NCI-H524 (cell line): ENCODE data around the gene TENT5C.
A peak's percentile ranks its signal among the peaks of the same experiment; 100 is the strongest.

Experiments
- DNase-seq, 2 experiments: peaks; one replicate each; lab custom pipeline; 2025; lab: John Stamatoyannopoulos, UW

TENT5C gene

DNA sequence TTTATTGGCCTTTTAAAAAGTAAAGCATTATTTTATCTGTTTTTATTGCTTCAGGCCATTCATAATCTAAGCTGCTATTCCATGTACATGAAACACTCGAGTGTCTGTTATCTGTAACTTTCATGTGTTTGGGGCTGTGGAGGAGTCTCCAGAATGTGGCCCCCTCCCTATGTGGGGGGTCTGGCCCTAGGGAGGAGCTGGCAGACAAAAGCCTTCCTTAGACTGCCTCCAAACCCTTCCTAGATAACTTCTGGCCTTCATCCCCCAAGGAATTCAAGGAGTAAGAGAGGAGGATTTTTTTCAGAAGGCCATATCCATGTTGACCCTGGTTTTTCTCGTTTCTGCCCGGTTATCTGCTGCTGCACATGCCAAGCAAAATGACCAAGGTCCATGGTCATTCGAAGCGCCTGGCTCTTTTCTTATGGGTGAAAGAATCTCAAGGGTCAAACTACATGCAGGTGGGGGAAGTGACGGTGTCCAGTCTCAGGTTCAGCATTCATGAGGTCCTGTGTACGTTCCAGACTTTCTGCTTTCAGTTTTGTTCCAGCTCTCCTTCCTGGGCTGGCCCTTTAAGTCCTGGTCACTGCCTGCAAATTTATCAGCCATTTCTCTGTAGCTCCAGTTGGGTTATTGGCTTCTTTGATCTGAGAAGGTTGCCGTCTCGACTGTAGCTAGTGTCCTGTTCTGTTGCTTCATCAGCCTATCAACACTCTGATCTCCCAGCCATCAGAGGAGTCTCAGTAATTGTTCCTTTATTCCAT, 8.3 kb downstream of the TENT5C start:
- DNase-seq, result no peak

DNA sequence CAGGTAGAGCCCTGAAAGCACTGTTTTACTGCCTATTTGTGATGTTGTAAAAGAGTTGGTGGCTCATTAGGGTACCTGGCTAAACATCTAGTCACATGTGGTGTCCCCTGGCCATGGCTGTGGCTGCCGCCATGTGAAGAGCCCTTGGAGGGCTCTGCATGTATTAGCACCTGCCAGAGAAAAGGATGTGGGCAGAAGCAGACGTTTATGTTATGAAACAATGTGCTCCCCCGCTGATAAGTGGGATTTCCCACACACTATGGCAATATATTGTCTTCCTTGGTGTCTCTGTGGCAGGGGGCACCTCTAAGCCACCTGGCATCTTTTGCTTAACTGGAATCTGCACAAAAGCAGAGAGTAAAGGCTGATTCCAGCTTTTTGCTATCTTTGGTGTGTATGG, 9.6 kb downstream of the TENT5C start:
- DNase-seq, result peak in 1 of 2 experiments; percentile 38

DNA sequence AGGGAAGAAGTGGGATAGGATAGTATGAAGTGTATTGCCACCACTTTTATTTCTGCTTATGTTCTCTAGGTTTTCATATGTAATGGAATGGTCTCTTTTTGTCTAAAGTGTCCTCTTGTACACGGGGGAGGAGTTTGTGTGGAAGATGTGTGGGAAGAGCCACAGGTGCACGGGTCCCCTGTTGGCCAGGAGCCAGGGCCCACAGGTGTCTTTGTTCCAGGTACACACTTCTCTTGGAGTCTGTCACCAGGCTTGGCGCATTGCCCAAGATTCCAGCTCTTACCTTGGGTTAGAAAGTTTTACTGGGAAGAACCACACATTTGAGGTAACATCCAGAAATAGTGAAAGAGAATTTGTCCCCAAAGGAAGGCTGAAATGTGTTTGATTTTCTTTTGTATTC, 10.5 kb downstream of the TENT5C start:
- no peak for DNase-seq

DNA sequence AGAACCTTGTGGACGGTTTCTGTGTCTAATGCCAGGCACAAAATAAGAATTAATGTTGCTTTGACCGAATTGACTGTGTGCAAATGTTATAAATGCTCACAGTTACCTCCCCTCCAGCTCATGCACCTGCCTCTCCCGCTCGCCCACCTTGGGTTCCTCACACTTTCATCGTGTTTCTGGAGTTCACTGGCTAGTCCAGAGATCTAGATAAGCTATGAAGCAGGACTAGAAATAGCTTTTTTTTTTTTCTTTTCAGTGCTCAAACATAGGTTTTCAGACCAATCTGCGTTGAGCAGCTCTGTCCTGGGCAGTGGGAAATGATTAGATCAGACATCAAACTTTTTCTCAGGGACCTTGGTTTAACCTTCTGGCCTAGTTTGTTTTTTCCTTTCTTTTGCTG, 11.1 kb downstream of the TENT5C start:
- DNase-seq, result no peak

DNA sequence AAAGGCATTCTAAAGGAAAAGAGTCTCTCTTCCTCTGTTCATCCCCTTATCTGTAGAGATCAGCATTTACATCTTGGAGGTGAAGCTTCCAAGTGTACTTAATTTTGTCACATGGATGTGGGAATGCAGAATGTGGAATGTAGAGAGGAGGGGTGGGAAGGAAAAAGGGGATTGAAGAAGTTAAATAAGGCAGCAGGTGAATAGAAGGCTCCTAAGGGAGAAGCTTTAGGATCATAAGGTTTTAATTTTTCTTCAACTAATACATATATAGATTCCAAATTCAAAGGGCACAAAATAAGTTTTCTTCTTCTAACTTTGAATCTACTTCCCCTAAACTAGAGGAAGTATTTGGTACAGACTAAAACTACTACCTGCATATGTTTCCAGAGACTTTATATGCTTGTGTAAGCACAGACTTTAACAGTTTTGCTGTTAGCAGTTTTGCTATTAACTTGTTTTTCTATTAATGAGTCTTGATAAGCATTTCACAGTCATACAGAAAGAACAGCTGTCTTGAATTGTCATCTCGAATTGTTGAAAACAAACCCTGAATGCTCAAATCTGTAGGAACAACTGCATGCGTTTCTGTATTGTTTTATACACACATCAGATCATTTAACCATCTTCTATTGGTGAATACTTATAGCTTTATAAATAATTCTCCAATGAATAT, 12.7 kb downstream of the TENT5C start:
- no peak for DNase-seq

DNA sequence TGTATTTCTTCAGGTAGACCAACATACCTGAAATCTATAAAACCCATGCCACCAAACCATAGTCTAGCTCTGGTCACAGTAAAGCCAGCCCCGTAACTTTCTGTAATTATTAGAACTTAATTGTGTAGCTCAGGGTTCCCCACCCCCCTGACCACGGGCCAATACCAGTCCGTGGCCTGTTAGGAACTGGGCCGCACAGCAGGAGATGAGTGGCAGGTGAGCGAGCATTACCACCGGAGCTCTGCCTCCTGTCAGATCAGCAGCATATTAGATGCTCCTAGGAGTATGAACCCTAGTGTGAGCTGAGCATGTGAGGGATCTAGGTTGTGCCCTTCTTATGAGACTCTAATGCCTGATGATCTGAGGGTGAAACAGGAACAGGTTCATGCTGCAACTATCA, 14.6 kb downstream of the TENT5C start:
- DNase-seq, result no peak

DNA sequence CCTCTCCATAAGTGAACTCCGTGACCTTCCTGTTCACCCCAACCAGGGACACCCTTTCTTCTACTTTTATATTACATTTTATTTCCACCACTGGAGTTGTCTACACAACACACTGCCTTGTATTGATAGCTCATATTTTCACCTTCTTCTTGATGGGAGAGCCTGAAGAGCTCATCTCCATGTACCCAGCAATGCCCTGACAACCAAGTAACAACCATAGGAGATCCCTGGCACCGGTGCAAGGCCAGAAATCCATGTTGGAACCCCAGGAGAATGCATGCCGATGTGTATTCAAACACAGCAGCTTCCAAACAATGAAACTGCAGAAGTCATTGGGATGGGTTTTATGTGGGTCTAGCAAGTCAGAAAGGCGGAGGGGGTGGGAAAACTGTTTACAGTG, 15.5 kb downstream of the TENT5C start:
- no peak for DNase-seq

DNA sequence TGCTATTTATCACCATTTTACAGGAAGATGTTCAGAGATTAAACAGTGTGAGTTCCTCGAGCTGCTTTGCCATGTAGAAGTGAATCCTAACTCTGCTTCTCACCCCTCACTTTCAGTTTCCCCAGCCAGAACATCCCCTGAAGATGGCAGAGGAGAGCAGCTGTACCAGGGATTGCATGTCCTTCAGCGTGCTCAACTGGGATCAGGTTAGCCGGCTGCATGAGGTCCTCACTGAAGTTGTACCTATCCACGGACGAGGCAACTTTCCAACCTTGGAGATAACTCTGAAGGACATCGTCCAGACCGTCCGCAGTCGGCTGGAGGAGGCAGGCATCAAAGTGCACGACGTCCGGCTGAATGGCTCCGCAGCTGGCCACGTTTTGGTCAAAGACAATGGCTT, 16.9 kb downstream of the TENT5C start:
- DNase-seq, result no peak

DNA sequence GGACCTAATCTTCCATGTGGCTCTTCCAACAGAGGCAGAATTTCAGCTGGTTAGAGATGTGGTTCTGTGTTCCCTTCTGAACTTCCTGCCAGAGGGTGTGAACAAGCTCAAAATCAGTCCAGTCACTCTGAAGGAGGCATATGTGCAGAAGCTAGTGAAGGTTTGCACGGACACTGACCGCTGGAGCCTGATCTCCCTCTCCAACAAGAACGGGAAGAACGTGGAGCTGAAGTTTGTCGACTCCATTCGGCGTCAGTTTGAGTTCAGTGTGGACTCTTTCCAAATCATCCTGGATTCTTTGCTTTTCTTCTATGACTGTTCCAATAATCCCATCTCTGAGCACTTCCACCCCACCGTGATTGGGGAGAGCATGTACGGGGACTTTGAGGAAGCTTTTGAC, 17.3 kb downstream of the TENT5C start:
- DNase-seq, result no peak

DNA sequence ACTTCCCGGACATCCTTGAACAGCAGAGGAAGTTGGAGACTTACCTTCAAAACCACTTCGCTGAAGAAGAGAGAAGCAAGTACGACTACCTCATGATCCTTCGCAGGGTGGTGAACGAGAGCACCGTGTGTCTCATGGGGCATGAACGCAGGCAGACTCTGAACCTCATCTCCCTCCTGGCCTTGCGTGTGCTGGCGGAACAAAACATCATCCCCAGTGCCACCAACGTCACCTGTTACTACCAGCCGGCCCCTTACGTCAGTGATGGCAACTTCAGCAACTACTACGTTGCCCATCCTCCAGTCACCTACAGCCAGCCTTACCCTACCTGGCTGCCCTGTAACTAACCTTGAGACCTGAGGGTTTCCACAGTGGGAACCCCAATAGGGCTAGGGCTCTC, 17.9 kb downstream of the TENT5C start:
- no peak for DNase-seq

DNA sequence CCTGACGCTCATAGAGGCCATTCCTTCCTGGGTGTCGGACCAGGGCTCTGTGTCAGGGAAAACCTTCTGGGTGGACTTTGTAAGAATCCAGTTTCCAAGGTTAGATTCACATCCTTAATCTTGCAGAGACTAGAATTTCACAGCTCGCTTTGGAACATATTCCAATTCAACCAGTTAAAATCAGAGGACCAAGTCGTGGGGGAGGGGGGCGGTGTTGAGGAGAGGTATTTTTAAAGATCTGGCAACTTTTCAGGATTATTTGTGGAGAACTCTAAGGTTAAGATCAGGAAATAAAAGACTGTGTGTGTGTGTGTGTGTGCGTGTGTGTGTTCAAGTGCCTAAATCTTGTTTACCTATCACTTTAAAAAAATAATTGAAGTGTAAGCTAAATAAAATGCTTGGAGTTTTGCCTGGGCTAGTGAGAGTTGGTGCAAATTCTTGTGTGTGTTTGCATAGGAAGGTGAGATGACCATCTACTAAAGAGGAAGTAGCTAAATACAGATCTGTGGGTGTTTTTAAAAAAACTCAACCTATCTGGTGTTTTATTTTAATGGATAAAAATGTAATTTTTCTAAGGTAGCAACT, 21.8 kb downstream of the TENT5C start:
- no peak for DNase-seq

DNA sequence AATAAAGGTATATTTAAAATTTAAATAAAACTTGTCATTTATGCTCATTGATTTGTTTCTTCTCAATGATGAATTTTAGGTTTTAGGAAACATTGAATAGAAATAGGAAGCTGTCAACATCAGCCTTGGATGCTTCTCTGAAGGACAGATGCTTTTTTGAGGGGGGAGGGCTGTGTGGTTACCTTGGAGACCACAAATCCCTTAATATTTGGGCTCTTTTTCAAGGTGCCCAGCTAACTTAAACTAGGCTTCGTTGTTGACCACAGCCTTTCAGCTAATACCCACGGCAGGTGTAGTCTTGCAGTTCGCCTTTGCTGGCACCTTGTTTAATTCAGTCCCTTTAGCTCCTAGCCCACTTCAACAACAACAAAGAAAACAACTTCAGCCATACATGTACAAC, 22.5 kb downstream of the TENT5C start:
- no peak for DNase-seq

DNA sequence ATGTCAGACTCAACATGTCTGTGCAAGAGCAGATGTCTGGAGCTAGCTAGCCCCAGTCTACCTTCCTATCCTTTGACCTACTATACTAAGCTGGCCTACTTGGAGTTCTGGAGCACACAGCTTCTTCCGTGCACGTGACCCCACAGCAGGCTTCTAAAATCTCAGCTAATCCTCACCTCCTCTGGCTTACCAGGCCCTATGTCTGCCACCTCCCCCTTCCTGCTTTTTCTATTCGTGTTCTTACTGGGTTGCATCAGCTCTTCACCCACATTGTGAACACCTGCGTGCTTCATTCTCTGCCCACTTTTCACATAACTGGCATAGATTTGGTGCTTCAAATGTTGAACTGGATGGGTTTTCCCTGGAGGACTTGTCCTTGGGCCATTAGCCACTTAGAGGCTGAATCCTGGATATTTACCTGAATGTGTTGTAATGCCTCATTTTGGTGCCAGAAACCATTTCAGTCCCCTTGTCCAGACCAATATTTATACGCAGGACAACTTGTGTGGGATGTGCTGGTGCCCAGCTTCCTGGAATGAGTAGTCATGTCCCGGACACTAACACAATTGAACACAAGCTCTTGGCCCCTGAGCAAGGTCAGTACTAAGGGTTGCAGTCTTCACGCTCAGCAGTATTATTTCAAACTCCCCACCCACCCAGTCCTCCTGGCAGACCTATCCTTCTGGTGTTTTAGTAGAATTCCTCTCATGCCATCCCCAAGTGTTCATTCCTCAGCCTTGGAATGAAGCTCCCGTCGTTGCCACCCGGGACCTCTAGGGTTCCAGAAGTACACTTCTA, 24.0 kb downstream of the TENT5C start:
- peak in 1 of 2 experiments; percentile 71 for DNase-seq

DNA sequence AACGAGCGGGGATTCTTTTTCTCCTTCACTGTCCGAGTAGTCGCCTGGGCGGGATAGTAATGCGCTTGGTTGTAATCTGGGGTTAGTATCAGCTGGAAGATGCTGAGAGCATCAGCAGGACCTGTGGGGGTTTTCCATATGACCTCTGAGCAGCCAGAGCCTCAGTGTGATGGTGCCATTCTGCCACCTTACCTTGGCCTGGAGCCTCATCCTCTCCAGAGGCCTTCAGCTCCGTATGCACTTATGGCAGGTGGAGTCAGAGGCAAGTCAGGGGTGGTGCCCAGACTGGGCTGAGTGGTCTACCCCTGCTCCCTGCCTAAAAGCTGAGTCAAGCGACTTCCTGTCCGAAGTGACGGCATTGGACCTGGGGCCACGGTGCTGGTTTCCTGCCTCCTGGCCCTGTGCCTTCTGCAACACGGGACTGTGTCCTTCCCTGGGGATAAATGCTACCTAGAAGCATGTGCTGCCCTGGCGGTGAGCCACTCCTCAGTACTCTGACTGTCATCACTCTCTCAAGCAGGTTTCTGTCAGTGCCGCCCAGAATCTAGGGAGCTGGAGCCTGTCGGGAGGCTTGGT, 24.7 kb downstream of the TENT5C start:
- no peak for DNase-seq

DNA sequence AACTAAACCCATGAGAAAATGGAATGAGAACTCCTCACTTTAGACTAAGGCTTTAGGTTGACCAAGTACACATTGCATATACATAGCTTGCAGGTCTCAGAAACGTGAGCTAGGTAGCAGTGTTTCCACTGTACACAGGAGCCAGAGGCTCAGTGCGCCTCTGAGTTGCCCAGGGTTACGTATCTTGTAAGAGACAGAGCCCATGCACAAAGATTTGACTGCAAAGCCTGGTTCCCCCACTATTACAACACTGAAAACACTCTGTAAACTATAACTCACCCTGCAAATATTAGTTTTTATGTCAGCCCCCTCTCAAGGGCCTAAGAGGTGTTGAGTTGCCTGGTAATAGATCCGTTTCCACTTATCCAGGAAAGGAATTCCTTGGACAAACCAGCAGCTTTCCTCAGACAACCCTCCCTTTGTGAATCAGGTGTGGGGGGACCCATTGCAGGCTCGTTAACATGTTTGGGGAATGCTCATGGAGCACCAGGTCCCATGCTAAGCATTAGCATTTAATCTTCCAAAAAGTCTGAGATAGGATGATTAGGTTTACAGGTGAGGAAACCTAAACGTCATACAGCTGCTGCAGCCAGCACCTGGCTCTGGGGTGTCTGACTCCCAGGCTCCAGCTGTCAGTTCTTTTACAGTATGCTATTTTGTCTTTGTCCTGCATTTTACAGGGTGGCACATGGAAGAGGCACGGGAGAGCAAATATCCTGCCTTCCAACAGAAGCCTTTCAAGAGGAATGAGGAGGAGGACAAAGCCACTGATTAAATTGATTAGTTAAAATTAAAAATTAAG, 25.7 kb downstream of the TENT5C start:
- DNase-seq, result no peak

DNA sequence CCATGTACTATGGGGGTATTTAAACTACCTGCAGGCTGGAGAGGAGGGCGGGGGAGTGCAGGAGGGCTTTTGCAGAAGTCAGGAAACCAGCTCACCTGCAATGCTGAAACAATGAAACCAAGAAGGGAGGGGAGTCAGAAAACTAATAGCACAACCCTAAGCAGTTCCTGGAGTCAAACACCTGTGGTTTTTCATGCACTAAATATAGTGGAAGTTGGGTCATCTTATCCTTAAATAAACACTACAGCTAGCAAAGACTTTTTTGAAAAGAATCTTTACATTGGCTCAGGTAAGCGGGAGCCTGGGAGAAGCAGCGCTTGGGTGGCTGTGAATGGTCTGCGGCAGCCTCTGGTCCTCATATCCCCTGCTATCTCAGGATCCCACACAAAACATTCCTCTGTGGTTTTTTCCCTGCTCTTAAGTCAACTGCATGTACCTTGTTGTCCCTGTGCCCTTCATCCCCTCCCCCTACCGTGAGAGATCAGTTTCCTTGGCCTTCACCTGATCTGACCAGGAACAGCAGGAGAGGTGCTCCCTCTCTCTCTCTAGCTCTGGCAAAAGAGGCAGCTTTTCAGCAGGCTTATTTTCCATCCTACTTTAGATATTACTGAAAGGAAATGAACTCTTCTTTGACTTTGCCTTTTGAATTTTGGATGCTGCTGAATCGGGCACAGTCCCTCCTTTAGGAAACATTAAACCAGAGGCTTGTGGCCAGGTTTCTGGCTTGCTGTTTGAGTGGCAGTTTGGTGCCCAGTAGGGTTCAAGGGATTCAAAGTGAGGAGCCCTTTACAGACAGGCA, 26.6 kb downstream of the TENT5C start:
- no peak for DNase-seq

DNA sequence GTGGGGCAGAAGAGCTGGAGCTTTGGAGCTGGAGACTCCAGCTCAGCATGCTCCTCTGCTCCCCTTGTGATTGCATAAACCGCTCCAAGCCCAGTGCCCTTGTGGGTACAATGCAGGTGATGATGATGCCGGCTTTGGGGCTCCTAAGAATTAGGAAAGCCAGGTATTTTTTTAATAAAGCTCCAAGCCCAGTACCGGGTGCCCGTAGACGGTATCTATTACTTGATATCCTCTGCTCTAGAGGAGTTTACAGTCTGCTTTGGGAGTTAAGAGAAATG, 27.2 kb downstream of the TENT5C start:
- no peak for DNase-seq

DNA sequence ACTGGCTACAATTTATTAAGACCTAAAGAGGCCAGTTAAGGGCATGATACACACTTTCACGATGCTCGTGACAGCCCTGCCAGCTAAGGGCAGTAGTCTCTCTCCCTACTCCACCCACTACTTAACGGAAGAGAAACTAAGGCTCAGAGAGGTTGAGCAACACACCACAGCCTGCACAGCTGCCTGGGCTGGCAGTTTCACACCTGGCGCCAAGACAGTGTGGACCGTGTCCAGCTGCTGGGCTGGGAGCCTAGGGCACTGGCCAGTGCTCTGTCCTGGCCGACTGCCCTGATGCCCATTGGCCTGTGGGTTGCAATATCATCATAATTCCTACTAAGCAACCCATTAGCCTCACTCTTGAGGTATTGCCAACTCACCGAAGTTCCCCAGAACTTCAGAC, 27.6 kb downstream of the TENT5C start:
- no peak for DNase-seq

DNA sequence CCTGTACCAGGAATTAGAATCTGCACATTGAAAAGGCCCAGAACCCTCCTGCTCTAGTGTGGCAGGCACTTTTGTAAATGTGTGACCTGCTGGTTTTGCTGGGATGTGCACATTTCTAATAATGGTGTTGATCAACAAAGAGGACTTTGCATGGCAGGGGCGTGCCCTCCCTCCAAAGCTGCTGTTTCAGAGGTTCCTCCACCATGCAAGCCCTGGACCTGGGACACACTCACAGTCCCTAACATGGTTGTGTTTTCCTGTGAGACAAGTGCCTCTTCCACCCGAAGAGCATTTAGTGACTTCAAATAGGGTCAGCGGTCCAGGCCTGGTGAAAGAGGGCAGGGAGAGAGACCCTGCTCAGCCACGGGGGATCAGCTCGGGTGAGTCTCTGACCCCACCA, 28.1 kb downstream of the TENT5C start:
- DNase-seq, result no peak

DNA sequence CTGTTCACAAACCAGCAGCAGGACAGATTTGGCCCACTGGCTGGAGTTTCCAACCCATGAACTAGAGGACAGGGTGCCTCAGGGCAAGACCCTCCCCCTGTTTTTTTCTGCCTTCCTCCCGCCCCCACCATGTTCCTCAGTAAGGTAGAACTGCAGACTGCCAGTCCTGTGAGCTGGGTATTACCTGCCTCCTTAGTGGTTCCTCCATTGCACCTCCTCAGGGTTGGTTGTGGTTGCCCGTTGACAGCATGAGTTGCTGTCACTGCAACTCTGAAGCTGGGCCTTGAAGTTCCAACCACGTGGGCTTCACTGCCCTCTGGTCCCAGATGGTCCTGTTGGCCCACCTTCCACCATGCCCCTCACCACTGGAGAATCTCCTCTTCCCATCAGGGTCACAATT, 28.8 kb downstream of the TENT5C start:
- DNase-seq, result no peak

DNA sequence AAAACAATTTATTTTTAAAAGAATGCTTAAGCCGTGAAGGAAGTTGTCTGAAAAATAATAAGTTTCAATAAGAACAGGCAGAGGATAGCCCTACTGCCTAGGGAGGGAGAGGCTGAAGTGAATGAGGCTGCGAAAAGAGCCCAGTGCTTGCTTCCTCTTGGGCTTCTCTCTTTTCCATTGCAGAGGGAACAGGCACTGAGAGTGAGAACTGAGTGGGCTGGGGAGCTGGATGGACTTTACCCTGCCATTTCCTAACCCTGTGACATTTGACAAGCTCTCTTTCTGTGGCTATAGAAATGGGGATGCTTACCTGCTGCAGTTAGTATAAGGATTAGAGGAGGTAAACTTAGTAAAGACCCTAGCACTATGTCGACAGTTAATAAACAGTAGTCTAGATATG, 30.0 kb downstream of the TENT5C start:
- DNase-seq, result no peak
